Loucy (cell line): ENCODE measurements around the gene VGLL1.
A peak's percentile ranks its signal among the peaks of the same experiment; 100 is the strongest.

ENCODE experiments used
- EZH2phosphoT487 ChIP-seq: fragments of 200-600 bp; IDR thresholded peaks from 2 replicates; pipeline ENCODE4 v1.6.1; 2018; ENCODE audit warnings: antibody characterized with exemption, mild to moderate bottlenecking, moderate library complexity, borderline replicate concordance
- TF ChIP-seq, protein P1 (sequence below): fragments of 200-600 bp; sonication (generic); conservative IDR thresholded peaks from 2 replicates; pipeline ENCODE4 v1.5.1; 2014; ENCODE audit warnings: mild to moderate bottlenecking, antibody characterized with exemption, low read length

- TF ChIP-seq, protein P1, sequence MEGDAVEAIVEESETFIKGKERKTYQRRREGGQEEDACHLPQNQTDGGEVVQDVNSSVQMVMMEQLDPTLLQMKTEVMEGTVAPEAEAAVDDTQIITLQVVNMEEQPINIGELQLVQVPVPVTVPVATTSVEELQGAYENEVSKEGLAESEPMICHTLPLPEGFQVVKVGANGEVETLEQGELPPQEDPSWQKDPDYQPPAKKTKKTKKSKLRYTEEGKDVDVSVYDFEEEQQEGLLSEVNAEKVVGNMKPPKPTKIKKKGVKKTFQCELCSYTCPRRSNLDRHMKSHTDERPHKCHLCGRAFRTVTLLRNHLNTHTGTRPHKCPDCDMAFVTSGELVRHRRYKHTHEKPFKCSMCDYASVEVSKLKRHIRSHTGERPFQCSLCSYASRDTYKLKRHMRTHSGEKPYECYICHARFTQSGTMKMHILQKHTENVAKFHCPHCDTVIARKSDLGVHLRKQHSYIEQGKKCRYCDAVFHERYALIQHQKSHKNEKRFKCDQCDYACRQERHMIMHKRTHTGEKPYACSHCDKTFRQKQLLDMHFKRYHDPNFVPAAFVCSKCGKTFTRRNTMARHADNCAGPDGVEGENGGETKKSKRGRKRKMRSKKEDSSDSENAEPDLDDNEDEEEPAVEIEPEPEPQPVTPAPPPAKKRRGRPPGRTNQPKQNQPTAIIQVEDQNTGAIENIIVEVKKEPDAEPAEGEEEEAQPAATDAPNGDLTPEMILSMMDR, result peak; percentile 67
- TF ChIP-seq EZH2phosphoT487, result no peak
Measured at GRCh38 chrX:136577552-136577951, 45.5 kb downstream of the VGLL1 start.
